T47D (cell line): ENCODE results near the gene PRKAR1B.

Source experiments
- DNase-seq, 2 experiments: peaks; one replicate each; pipeline versions ENCODE4 v3.0.0 to v3.0.0-alpha.2; 2011 to 2012; ENCODE audit warnings: low read depth in 1 of 2, low spot score in 1 of 2
- JUND ChIP-seq: IDR thresholded peaks from 2 replicates; pipeline ENCODE4 v1.6.1; 2012; ENCODE audit warnings: low read depth
- in situ Hi-C: cut with HindIII; loops from 2 replicates; pipeline ENCODE4 v1.10.0; 2016; ENCODE audit warnings: low sequenced_read_pairs, low pct_unique_long_range_greater_than_20kb

Gene PRKAR1B

GRCh38 chr7:681551-682307 lies 45.4 kb downstream of the PRKAR1B start:
- DNase-seq: no peak
- TF ChIP-seq JUND: no peak
- in situ Hi-C loops: no loop called here

- no peak for DNase-seq
- in situ Hi-C loops: no loop called here
- no peak for TF ChIP-seq JUND
These were observed 46.5 kb downstream of the PRKAR1B start for GRCh38 chr7:680411-681127.

GRCh38 chr7:676972-677385 lies 50.1 kb downstream of the PRKAR1B start:
- in situ Hi-C loops: no loop called here
- no peak for TF ChIP-seq JUND
- no peak for DNase-seq

- in situ Hi-C loops: no loop called here
- TF ChIP-seq JUND: no peak
- DNase-seq: no peak
These were observed 50.7 kb downstream of the PRKAR1B start for GRCh38 chr7:676246-676971.

- no peak for DNase-seq
- no peak for TF ChIP-seq JUND
- in situ Hi-C loops: no loop called here
These were observed 52.3 kb downstream of the PRKAR1B start for GRCh38 chr7:674454-675410.

GRCh38 chr7:673681-674453 lies 53.2 kb downstream of the PRKAR1B start:
- DNase-seq: no peak
- in situ Hi-C loops: no loop called here
- no peak for TF ChIP-seq JUND

- in situ Hi-C loops: no loop called here
- no peak for DNase-seq
- TF ChIP-seq JUND: no peak
These were observed 54.2 kb downstream of the PRKAR1B start for GRCh38 chr7:672891-673290.

- DNase-seq: no peak
- TF ChIP-seq JUND: no peak
- in situ Hi-C loops: no loop called here
These were observed 55.6 kb downstream of the PRKAR1B start for GRCh38 chr7:671415-672042.

- DNase-seq: no peak
- in situ Hi-C loops: no loop called here
- TF ChIP-seq JUND: no peak
These were observed 56.3 kb downstream of the PRKAR1B start for GRCh38 chr7:670501-671390.

- TF ChIP-seq JUND: no peak
- in situ Hi-C loops: no loop called here
- DNase-seq: no peak
These were observed 58.1 kb downstream of the PRKAR1B start for GRCh38 chr7:668958-669357.
